K562 (cell line): ENCODE measurements around the gene LYPD3. TPM values are rescaled to one million over a fixed set of nuclear protein-coding genes. Genes with fewer than 3 reads are reported as not detected.

Source experiments
- ASH1L ChIP-seq: fragments of 450-650 bp; IDR thresholded peaks from 2 replicates; pipeline ENCODE4 v1.6.1; 2018; ENCODE audit warnings: borderline replicate concordance, mild to moderate bottlenecking, low read depth; ENCODE audit not compliant: partially characterized antibody
- BCOR ChIP-seq: fragments of 450-650 bp; IDR thresholded peaks from 2 replicates; pipeline ENCODE4 v1.6.1; 2016
- C11orf30 ChIP-seq: fragments of 450-650 bp; IDR thresholded peaks from 2 replicates; pipeline ENCODE4 v1.6.1; 2016; ENCODE audit warnings: low read depth, mild to moderate bottlenecking
- DPF2 ChIP-seq: fragments of 450-650 bp; IDR thresholded peaks from 2 replicates; pipeline ENCODE4 v1.6.1; 2016
- ETS2 ChIP-seq: IDR thresholded peaks from 2 replicates; pipeline ENCODE4 v1.6.1; 2016; ENCODE audit warnings: borderline replicate concordance, missing genetic modification characterization, mild to moderate bottlenecking, moderate library complexity, missing compliant biosample characterization; ENCODE audit not compliant: poor library complexity, severe bottlenecking
- FOXA1 ChIP-seq: fragments of 450-650 bp; IDR thresholded peaks from 2 replicates; pipeline ENCODE4 v1.6.1; 2016; ENCODE audit warnings: mild to moderate bottlenecking, borderline replicate concordance
- HDAC1 ChIP-seq, 2 experiments: fragments of 450-650 bp; IDR thresholded peaks; 2 replicates each; pipeline ENCODE4 v1.6.1; 2016 to 2017; ENCODE audit warnings: inconsistent platforms in 1 of 2, mild to moderate bottlenecking in 1 of 2, moderate library complexity in 1 of 2
- HES1 ChIP-seq: fragments of 450-650 bp; IDR thresholded peaks from 2 replicates; pipeline ENCODE4 v1.6.1; 2016; ENCODE audit warnings: low read depth, mild to moderate bottlenecking, moderate library complexity
- HNRNPK ChIP-seq: fragments of 200-400 bp; formaldehyde crosslinking; IDR thresholded peaks from one replicate; pipeline ENCODE4 v1.6.1; 2018; ENCODE audit warnings: mild to moderate bottlenecking, low read depth, low read length; ENCODE audit not compliant: poor library complexity, severe bottlenecking
- IRF9 ChIP-seq: fragments of 450-650 bp; IDR thresholded peaks from 2 replicates; pipeline ENCODE4 v1.6.1; 2016; ENCODE audit warnings: missing biosample characterization, missing genetic modification characterization
- MAFK ChIP-seq: IDR thresholded peaks from 2 replicates; pipeline ENCODE4 v1.6.1; 2011; ENCODE audit warnings: low read length, improper control_type of control experiment
- NBN ChIP-seq: fragments of 450-650 bp; IDR thresholded peaks from 2 replicates; pipeline ENCODE4 v1.6.1; 2016; ENCODE audit warnings: low read depth, mild to moderate bottlenecking
- NEUROD1 ChIP-seq: fragments of 150-350 bp; IDR thresholded peaks from 2 replicates; pipeline ENCODE4 v1.6.1; 2014; ENCODE audit warnings: borderline replicate concordance, low read length, low read depth; ENCODE audit not compliant: partially characterized antibody
- POLR2H ChIP-seq: IDR thresholded peaks from 2 replicates; pipeline ENCODE4 v1.6.1; 2016; ENCODE audit warnings: missing genetic modification characterization, low read depth, mild to moderate bottlenecking, control low read depth, missing compliant biosample characterization, moderate library complexity
- PRMT5 ChIP-seq: sonication (generic); formaldehyde crosslinking; IDR thresholded peaks from 2 replicates; pipeline ENCODE4 v1.5.0; 2020; ENCODE audit warnings: missing genetic modification reagents
- SAFB2 ChIP-seq: fragments of 200-400 bp; formaldehyde crosslinking; IDR thresholded peaks from 2 replicates; pipeline ENCODE4 v1.6.1; 2018; ENCODE audit warnings: borderline replicate concordance, low read length, low read depth, moderate library complexity; ENCODE audit not compliant: severe bottlenecking
- SMARCB1 ChIP-seq: IDR thresholded peaks from 2 replicates; pipeline ENCODE4 v1.6.1; 2011; ENCODE audit warnings: improper control_type of control experiment, low read depth; ENCODE audit not compliant: insufficient read length
- SPI1 ChIP-seq: IDR thresholded peaks from 2 replicates; pipeline ENCODE4 v1.6.1; 2011; ENCODE audit warnings: low read depth, low read length, control low read depth, borderline replicate concordance
- TAL1 ChIP-seq: fragments of 450-650 bp; IDR thresholded peaks from 2 replicates; pipeline ENCODE4 v1.6.1; 2016; ENCODE audit warnings: mild to moderate bottlenecking
- TRIM25 ChIP-seq: fragments of 450-650 bp; IDR thresholded peaks from 2 replicates; pipeline ENCODE4 v1.7.0; 2016; ENCODE audit warnings: borderline replicate concordance
- U2AF1 ChIP-seq: fragments of 200-400 bp; formaldehyde crosslinking; optimal IDR thresholded peaks from 2 replicates; pipeline ENCODE3; 2017; ENCODE audit warnings: mild to moderate bottlenecking, low read depth, low read length, moderate library complexity
- U2AF2 ChIP-seq: fragments of 200-400 bp; formaldehyde crosslinking; optimal IDR thresholded peaks from 2 replicates; pipeline ENCODE3; 2017; ENCODE audit warnings: low read depth, mild to moderate bottlenecking, low read length
- ZFX ChIP-seq: sonication (generic); formaldehyde crosslinking; IDR thresholded peaks from 2 replicates; pipeline ENCODE4 v1.8.0; 2022; ENCODE audit warnings: mild to moderate bottlenecking, missing genetic modification reagents, moderate library complexity
- ZNF224 ChIP-seq: sonication (generic); formaldehyde crosslinking; IDR thresholded peaks from 2 replicates; pipeline ENCODE4 v1.8.0; 2022; ENCODE audit warnings: mild to moderate bottlenecking, missing genetic modification reagents
- ZNF354B ChIP-seq: fragments of 250-450 bp; sonication (Bioruptor Pico); IDR thresholded peaks from 2 replicates; pipeline ENCODE4 v1.4.0; 2020
- ZNF436 ChIP-seq: fragments of 250-450, 450-650 bp; sonication (Bioruptor Pico); formaldehyde crosslinking; IDR thresholded peaks from 2 replicates; pipeline ENCODE4 v1.7.0; 2020; ENCODE audit warnings: mild to moderate bottlenecking
- ZNF583 ChIP-seq: fragments of 250-450 bp; sonication (Bioruptor Pico); IDR thresholded peaks from 2 replicates; pipeline ENCODE4 v1.4.0; 2020
- ZNF77 ChIP-seq: fragments of 250-450 bp; sonication (Bioruptor Pico); IDR thresholded peaks from 2 replicates; pipeline ENCODE4 v1.5.0; 2020
- polyA plus RNA-seq, 8 experiments: library from polyadenylated mRNA; depleted of rRNA in 4 of 8; stranded (reverse) in 5 of 8; unstranded in 3 of 8; fragments of >200 nt; fragmentation: Nextera tagmentation in 2 of 8; fragmentation: Illumina TruSeq in 1 of 8; extraction: Ambion mirVana in 2 of 8; extraction: Trizol in 1 of 8; gene quantifications; 2 replicates each; pipeline versions ENCODE4 v1.2.1 to v1.2.3, GENCODE V29; 2011 to 2014; ENCODE audit warnings: inconsistent platforms in 1 of 8, missing spikeins in 1 of 8
- total RNA-seq, 7 experiments: library from RNA; depleted of rRNA in 6 of 7; stranded (reverse); fragments of >200 nt in 6 of 7; fragmentation: Illumina TruSeq in 2 of 7; extraction: Trizol in 2 of 7; gene quantifications; 2 replicates each; pipeline versions ENCODE4 v1.2.1 to v1.2.3, GENCODE V29; 2011 to 2021; ENCODE audit warnings: low replicate concordance in 1 of 7

Gene LYPD3
- total and polyA plus RNA-seq, 9 of the 15 experiments (the other 6 are each of a cell fraction or from before 2014, with no cell fraction given) = 0.04 to 0.33 (median 0.20) TPM; not detected in 1

GRCh38 chr19:43457809-43458208 is 7.6 kb downstream of the LYPD3 start (continued):
- TF ChIP-seq ZNF354B (CRISPR knock-in tag) (no peak), NBN (no peak), BCOR (peak; percentile 39; the same call in 1 of the 2 replicates), PRMT5 (CRISPR knock-in tag) (no peak), NEUROD1 (no peak), IRF9 (no peak), HNRNPK (no peak), U2AF1 (no peak), ZNF224 (CRISPR knock-in tag) (no peak), ZNF583 (CRISPR knock-in tag) (no peak), U2AF2 (no peak), ETS2 (no peak), TRIM25 (no peak), TAL1 (peak; percentile 9; the same call in 1 of the 2 replicates), ASH1L (no peak), HDAC1 (IDR thresholded peaks at IDR 0.05) (no peak), ZFX (CRISPR knock-in tag) (no peak), FOXA1 (no peak), SMARCB1 (no peak), POLR2H (tag) (no peak), DPF2 (peak; percentile 70; the same call in 1 of the 2 replicates), MAFK (peak; percentile 43; the same call in 1 of the 2 replicates), HES1 (no peak), SPI1 (no peak), SAFB2 (no peak), ZNF436 (CRISPR knock-in tag) (no peak), C11orf30 (peak; percentile 65), ZNF77 (CRISPR knock-in tag) (no peak)
